H1 (cell line): Measurements from ENCODE around the gene ZMAT1. TPM values are rescaled to one million over a fixed set of nuclear protein-coding genes. Genes with fewer than 3 reads are reported as not detected.

Experiments used
- CTCF ChIA-PET: fragments of 300-600 bp; sonication (Branson Sonifier 250); formaldehyde crosslinking; loops from one replicate; lab custom pipeline; 2021; ENCODE audit not compliant: partially characterized antibody; lab: Charles Lee
- POLR2A ChIA-PET: fragments of 300-600 bp; sonication (Branson Sonifier 250); formaldehyde crosslinking; loops from one replicate; lab custom pipeline; 2021; ENCODE audit warnings: inconsistent platforms; ENCODE audit not compliant: partially characterized antibody; lab: Charles Lee
- DNase-seq, 2 experiments: peaks; one replicate each; pipeline versions ENCODE4 v3.0.0 to v3.0.0-alpha.2; 2010 to 2022; ENCODE audit warnings: low spot score in 2 of 2, low read depth in 1 of 2, mixed read lengths in 1 of 2
- FAIRE-seq: peaks from 2 replicates; lab custom pipeline; 2011; peaks lifted over from hg19 to GRCh38; lab: Jason Lieb, UNC
- H2AFZ ChIP-seq: 2 replicates; pipeline ENCODE4 v1.8.1; 2012; ENCODE audit warnings: low read length, inconsistent platforms
- H2AK5ac ChIP-seq: 2 replicates; pipeline ENCODE4 v1.6.1; 2013; ENCODE audit warnings: low read depth, low read length
- H2BK120ac ChIP-seq: replicated peaks from 2 replicates; pipeline ENCODE3; 2013; ENCODE audit warnings: low read depth, low read length, inconsistent platforms
- H2BK12ac ChIP-seq: 2 replicates; pipeline ENCODE4 v1.6.1; 2013; ENCODE audit warnings: low read depth, low read length
- H2BK15ac ChIP-seq: 2 replicates; pipeline ENCODE4 v1.6.1; 2013; ENCODE audit warnings: low read length
- H2BK20ac ChIP-seq: 2 replicates; pipeline ENCODE4 v1.6.1; 2013; ENCODE audit warnings: low read length
- H2BK5ac ChIP-seq: 2 replicates; pipeline ENCODE4 v1.6.1; 2013; ENCODE audit warnings: low read depth, low read length
- H3K14ac ChIP-seq: 2 replicates; pipeline ENCODE4 v1.6.1; 2013; ENCODE audit warnings: inconsistent platforms; ENCODE audit not compliant: insufficient read length
- H3K18ac ChIP-seq: 2 replicates; pipeline ENCODE4 v1.6.1; 2013; ENCODE audit warnings: low read length; ENCODE audit errors: extremely low read depth
- H3K23ac ChIP-seq: 2 replicates; pipeline ENCODE4 v1.6.1; 2013; ENCODE audit warnings: inconsistent platforms; ENCODE audit not compliant: insufficient read length
- H3K23me2 ChIP-seq: 2 replicates; pipeline ENCODE4 v1.6.1; 2013; ENCODE audit warnings: low read depth, low read length
- H3K27ac ChIP-seq: 2 replicates; pipeline ENCODE4 v1.6.1; 2011; ENCODE audit warnings: low read depth, low read length, inconsistent platforms
- H3K27me3 ChIP-seq, 4 experiments: replicated peaks in 1 of 4; 1 replicate in 1 of 4; 2 replicates in 3 of 4; pipeline versions ENCODE4 v1.6.1 to v1.8.1; 2011 to 2013; ENCODE audit warnings: low read length in 3 of 4, mild to moderate bottlenecking in 3 of 4, inconsistent platforms in 2 of 4, mixed read lengths in 2 of 4, moderate library complexity in 1 of 4; ENCODE audit not compliant: control insufficient read depth in 3 of 4, insufficient read depth in 3 of 4; ENCODE audit errors: extremely low read depth in 1 of 4
- H3K36me3 ChIP-seq, 4 experiments: 2 replicates each; pipeline versions ENCODE4 v1.6.1 to v1.8.1; 2011 to 2013; ENCODE audit warnings: mild to moderate bottlenecking in 4 of 4, low read length in 3 of 4, moderate library complexity in 2 of 4, control low read depth in 1 of 4, inconsistent platforms in 1 of 4; ENCODE audit not compliant: insufficient read depth in 4 of 4, control insufficient read depth in 2 of 4
- H3K4ac ChIP-seq: replicated peaks from 2 replicates; pipeline ENCODE3; 2013; ENCODE audit warnings: low read length, low read depth, mixed read lengths, inconsistent platforms; ENCODE audit not compliant: insufficient read length
- H3K4me1 ChIP-seq, 4 experiments: replicated peaks in 1 of 4; 1 replicate in 1 of 4; 2 replicates in 3 of 4; pipeline versions ENCODE4 v1.6.1 to v1.8.1; 2011 to 2013; ENCODE audit warnings: low read length in 3 of 4, inconsistent platforms in 2 of 4, mixed read lengths in 1 of 4; ENCODE audit not compliant: insufficient read depth in 4 of 4, control insufficient read depth in 3 of 4
- H3K4me2 ChIP-seq, 2 experiments: 2 replicates each; pipeline versions ENCODE4 v1.6.1 to v1.8.1; 2011 to 2013; ENCODE audit warnings: low read depth in 2 of 2, low read length in 2 of 2, control low read depth in 1 of 2, inconsistent platforms in 1 of 2, mild to moderate bottlenecking in 1 of 2; ENCODE audit not compliant: insufficient read depth in 1 of 2
- H3K4me3 ChIP-seq, 4 experiments: fragments of 200-600, 300-600 bp in 1 of 4; sonication (generic), shearing (Covaris generic), sonication (Bioruptor Twin) in 1 of 4; 2 replicates each; pipeline versions ENCODE4 v1.5.1 to v1.8.1; 2011 to 2016; ENCODE audit warnings: low read length in 4 of 4, low read depth in 3 of 4, control low read depth in 2 of 4, inconsistent platforms in 2 of 4, mild to moderate bottlenecking in 2 of 4, mixed read lengths in 1 of 4, moderate library complexity in 1 of 4; ENCODE audit not compliant: insufficient read depth in 2 of 4; ENCODE audit errors: extremely low read depth in 1 of 4
- H3K56ac ChIP-seq: replicated peaks from 2 replicates; pipeline ENCODE3; 2013; ENCODE audit warnings: low read depth, mild to moderate bottlenecking, mixed read lengths, low read length, inconsistent platforms; ENCODE audit not compliant: insufficient read length
- H3K79me1 ChIP-seq: 2 replicates; pipeline ENCODE4 v1.6.1; 2013; ENCODE audit warnings: low read depth, low read length, control low read depth
- H3K79me2 ChIP-seq, 2 experiments: 2 replicates each; pipeline versions ENCODE4 v1.6.1 to v1.8.1; 2012 to 2013; ENCODE audit warnings: low read length in 2 of 2, mild to moderate bottlenecking in 2 of 2, inconsistent platforms in 1 of 2; ENCODE audit not compliant: insufficient read depth in 2 of 2, control insufficient read depth in 1 of 2
- H3K9ac ChIP-seq, 4 experiments: replicated peaks in 1 of 4; 1 replicate in 1 of 4; 2 replicates in 3 of 4; pipeline versions ENCODE4 v1.6.1 to v1.8.1; 2011 to 2013; ENCODE audit warnings: low read depth in 3 of 4, low read length in 3 of 4, control low read depth in 2 of 4, mild to moderate bottlenecking in 2 of 4, moderate library complexity in 2 of 4, inconsistent platforms in 1 of 4; ENCODE audit errors: extremely low read depth in 1 of 4
- H3K9me3 ChIP-seq, 2 experiments: 2 replicates each; pipeline versions ENCODE4 v1.6.1 to v1.8.1; 2012 to 2013; ENCODE audit warnings: mild to moderate bottlenecking in 2 of 2, moderate library complexity in 2 of 2, control low read depth in 1 of 2, inconsistent platforms in 1 of 2, low read depth in 1 of 2, low read length in 1 of 2, mixed read lengths in 1 of 2; ENCODE audit not compliant: insufficient read depth in 2 of 2
- H4K20me1 ChIP-seq, 2 experiments: replicated peaks in 1 of 2; 2 replicates each; pipeline versions ENCODE3 to v1.8.1; 2011 to 2013; ENCODE audit warnings: inconsistent platforms in 2 of 2, low read length in 2 of 2, mild to moderate bottlenecking in 1 of 2; ENCODE audit not compliant: insufficient read depth in 2 of 2, control insufficient read depth in 1 of 2
- H4K5ac ChIP-seq: 2 replicates; pipeline ENCODE4 v1.6.1; 2013; ENCODE audit warnings: low read length, low read depth, mixed read lengths, inconsistent platforms; ENCODE audit not compliant: insufficient read length
- H4K8ac ChIP-seq: 2 replicates; pipeline ENCODE4 v1.8.0; 2013; ENCODE audit warnings: mild to moderate bottlenecking, moderate library complexity, low read length, inconsistent platforms; ENCODE audit not compliant: insufficient read depth; ENCODE audit errors: extremely low read depth
- H4K91ac ChIP-seq: replicated peaks from 2 replicates; pipeline ENCODE3; 2013; ENCODE audit warnings: low read length, mixed read lengths, inconsistent platforms; ENCODE audit not compliant: insufficient read length
- BCL11A ChIP-seq, 2 experiments: IDR thresholded peaks; one replicate each; pipeline ENCODE4 v1.6.1; 2011; ENCODE audit warnings: low read depth in 2 of 2, low read length in 2 of 2, mild to moderate bottlenecking in 2 of 2
- CBX5 ChIP-seq: fragments of 300-800, 300-1000 bp; sonication (generic); IDR thresholded peaks from 2 replicates; pipeline ENCODE4 v1.7.1; 2016; ENCODE audit warnings: antibody characterized with exemption, low read length, low read depth
- EZH2 ChIP-seq: fragments of 200-600 bp; sonication (generic); IDR thresholded peaks from 2 replicates; pipeline ENCODE4 v1.7.1; 2012; ENCODE audit warnings: low read depth, mild to moderate bottlenecking, moderate library complexity, low read length, inconsistent platforms; ENCODE audit not compliant: severe bottlenecking
- JUN ChIP-seq: IDR thresholded peaks from 2 replicates; pipeline ENCODE4 v1.6.1; 2011; ENCODE audit warnings: low read depth, mild to moderate bottlenecking, improper control_type of control experiment, low read length
- KDM1A ChIP-seq: fragments of 200-600, 300-600 bp; sonication (generic); IDR thresholded peaks from 2 replicates; pipeline ENCODE4 v1.7.1; 2016; ENCODE audit warnings: mild to moderate bottlenecking, low read length, borderline replicate concordance
- PHF8 ChIP-seq: fragments of 200-600 bp; sonication (generic); conservative IDR thresholded peaks from 2 replicates; pipeline ENCODE4 v1.7.1; 2012; ENCODE audit warnings: low read depth, mild to moderate bottlenecking, inconsistent platforms, low read length, moderate library complexity
- POU5F1 ChIP-seq: IDR thresholded peaks from 2 replicates; pipeline ENCODE4 v1.6.1; 2011; ENCODE audit warnings: low read depth, mild to moderate bottlenecking, low read length, moderate library complexity
- SIN3A ChIP-seq, 2 experiments: IDR thresholded peaks in 1 of 2; conservative IDR thresholded peaks in 1 of 2; 2 replicates each; pipeline ENCODE4 v1.6.1; 2011 to 2012; ENCODE audit warnings: low read length in 2 of 2, improper control_type of control experiment in 1 of 2, low read depth in 1 of 2, mild to moderate bottlenecking in 1 of 2
- SUZ12 ChIP-seq: fragments of 200-600 bp; sonication (generic); IDR thresholded peaks from 2 replicates; pipeline ENCODE4 v1.6.1; 2012; ENCODE audit warnings: mild to moderate bottlenecking, inconsistent platforms, low read length, moderate library complexity, mixed read lengths
- WGBS, 2 experiments: shearing (Covaris generic) in 1 of 2; methylation state at CpG; one replicate each; pipeline versions ENCODE4 v1.1.6 to v1.1.7; 2013 to 2015; ENCODE audit warnings: low lambda C conversion rate in 2 of 2, mixed read lengths in 2 of 2, inconsistent platforms in 1 of 2, low coverage in 1 of 2, missing lambda C conversion rate in 1 of 2; ENCODE audit not compliant: insufficient replicate concordance in 2 of 2, insufficient coverage in 1 of 2, insufficient read length in 1 of 2; ENCODE audit errors: extremely low coverage in 1 of 2, missing lambda C conversion rate in 1 of 2; 5-methylcytosine and 5-hydroxymethylcytosine counted together
- polyA plus RNA-seq, 7 experiments: library from polyadenylated mRNA; depleted of rRNA in 3 of 7; stranded (reverse) in 5 of 7; unstranded in 2 of 7; fragments of >200 nt in 5 of 7; fragments of 200-250 nt in 2 of 7; gene quantifications; 1 replicate in 5 of 7; 2 replicates in 1 of 7; 4 replicates in 1 of 7; pipeline versions ENCODE4 v1.2.1 to v1.2.3, GENCODE V29; 2011 to 2013; ENCODE audit warnings: missing spikeins in 2 of 7, mixed read lengths in 2 of 7
- total RNA-seq: library from RNA; stranded (reverse); fragmentation: NEBNext Ultra II Directional; extraction: Animal tissue kit (Norgen Biotek cat#: 25700); gene quantifications from 2 replicates; pipeline ENCODE4 v1.2.1, GENCODE V29; 2021

Gene ZMAT1
- total and polyA plus RNA-seq, 2 of the 8 experiments (the other 6 are each of a cell fraction or from before 2014, with no cell fraction given): 1.3 to 1.4 TPM

DNA sequence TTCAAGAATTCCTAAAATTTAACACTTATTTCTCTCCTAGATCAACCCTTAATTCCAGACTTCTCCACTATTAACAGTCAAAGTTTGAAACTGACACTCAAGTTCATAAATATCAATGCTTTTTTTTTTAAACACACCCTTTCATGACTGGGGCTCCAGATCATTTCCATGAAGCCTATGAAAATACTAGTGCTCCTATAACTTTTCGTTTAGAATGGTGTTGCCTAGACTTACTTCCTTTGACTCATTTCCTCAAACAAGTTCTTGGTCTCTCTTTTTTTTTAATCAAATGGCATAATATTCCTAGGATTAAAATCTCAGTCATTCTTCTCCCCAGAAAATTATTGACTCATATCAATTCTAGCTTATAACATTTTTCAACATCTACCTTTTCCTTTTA is 13.1 kb downstream of the ZMAT1 start:
- H4K8ac ChIP-seq: no peak overlapping the region
- H3K9ac ChIP-seq: no peak overlapping the region
- H3K18ac ChIP-seq: no peak overlapping the region
- H3K14ac ChIP-seq: no peak overlapping the region
- FAIRE-seq: no peak
- no peak overlapping the region for H2BK5ac ChIP-seq
- no peak overlapping the region for H3K4me2 ChIP-seq
- no peak overlapping the region for H4K91ac ChIP-seq
- no peak overlapping the region for H2AFZ ChIP-seq
- no peak overlapping the region for H3K56ac ChIP-seq
- no peak overlapping the region for H2BK120ac ChIP-seq
- H3K9me3 ChIP-seq: no peaks in the 10 kb centered on the region; a peak in 1 of 4 replicates
- no peaks in the 10 kb centered on the region for H3K79me2 ChIP-seq
- no peak overlapping the region for H2BK12ac ChIP-seq
- H4K5ac ChIP-seq: no peak overlapping the region
- H3K27me3 ChIP-seq: no peaks in the 10 kb centered on the region
- H2AK5ac ChIP-seq: no peak overlapping the region
- H3K4ac ChIP-seq: no peak overlapping the region
- H2BK15ac ChIP-seq: no peak overlapping the region
- POLR2A ChIA-PET: no interaction called here
- H3K79me1 ChIP-seq: no peaks in the 10 kb centered on the region
- WGBS, 2 experiments: 86% methylated on average over 1 of the region's 1 CpG; no CpG with 5 or more reads in 1 of the 2 experiments
- no peak overlapping the region for H3K4me3 ChIP-seq
- H3K4me1 ChIP-seq: no peaks in the 10 kb centered on the region
- H3K27ac ChIP-seq: no peak overlapping the region
- DNase-seq: no peak
- H3K23me2 ChIP-seq: no peaks in the 10 kb centered on the region
- CTCF ChIA-PET: no interaction called here
- H3K23ac ChIP-seq: no peak overlapping the region
- H2BK20ac ChIP-seq: no peak overlapping the region
- H3K36me3 ChIP-seq: no peaks in the 10 kb centered on the region
- no peaks in the 10 kb centered on the region for H4K20me1 ChIP-seq
- TF ChIP-seq EZH2: no peak
- no peak for TF ChIP-seq KDM1A
- TF ChIP-seq BCL11A (IDR thresholded peaks at IDR 0.05; ENCODE audit: low read depth in 2 of 2, low read length in 2 of 2): no peak
- TF ChIP-seq PHF8: no peak
- TF ChIP-seq SUZ12: no peak
- no peak for TF ChIP-seq CBX5
- TF ChIP-seq POU5F1: no peak
- no peak for TF ChIP-seq SIN3A (conservative IDR thresholded peaks at IDR 0.05 in 1 of 2, IDR thresholded peaks at IDR 0.05 in 1 of 2; ENCODE audit: low read depth in 1 of 2, low read length in 2 of 2)
- TF ChIP-seq JUN: no peak
